Measurements from ENCODE around the gene VPS37C.

VPS37C gene

DNA sequence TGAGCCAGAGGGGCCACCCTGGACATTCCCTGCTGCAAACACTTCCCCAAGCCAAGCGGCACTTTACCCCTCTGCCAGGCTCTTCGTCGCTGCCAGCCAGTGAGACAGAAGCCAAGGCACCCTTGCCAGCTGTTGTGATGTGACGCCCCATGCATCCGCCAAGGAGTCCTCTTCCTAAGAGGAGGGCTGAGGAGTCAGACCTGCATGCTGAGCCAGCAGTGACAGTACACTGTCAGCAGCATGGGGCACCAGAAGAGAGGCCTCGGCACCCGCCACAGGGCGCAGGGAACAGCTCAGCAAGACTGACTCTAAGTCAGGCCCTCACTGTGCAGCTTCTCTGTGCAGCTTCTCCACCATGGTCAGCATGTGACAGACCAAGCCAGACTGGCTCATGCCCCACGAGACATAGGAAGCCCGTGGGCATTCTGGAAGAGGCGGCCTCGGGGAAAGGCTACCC, 26.4 kb downstream of the VPS37C start:
- in situ Hi-C loops (cut with MboI; ENCODE audit: low sequenced_read_pairs) = no loop called here

DNA sequence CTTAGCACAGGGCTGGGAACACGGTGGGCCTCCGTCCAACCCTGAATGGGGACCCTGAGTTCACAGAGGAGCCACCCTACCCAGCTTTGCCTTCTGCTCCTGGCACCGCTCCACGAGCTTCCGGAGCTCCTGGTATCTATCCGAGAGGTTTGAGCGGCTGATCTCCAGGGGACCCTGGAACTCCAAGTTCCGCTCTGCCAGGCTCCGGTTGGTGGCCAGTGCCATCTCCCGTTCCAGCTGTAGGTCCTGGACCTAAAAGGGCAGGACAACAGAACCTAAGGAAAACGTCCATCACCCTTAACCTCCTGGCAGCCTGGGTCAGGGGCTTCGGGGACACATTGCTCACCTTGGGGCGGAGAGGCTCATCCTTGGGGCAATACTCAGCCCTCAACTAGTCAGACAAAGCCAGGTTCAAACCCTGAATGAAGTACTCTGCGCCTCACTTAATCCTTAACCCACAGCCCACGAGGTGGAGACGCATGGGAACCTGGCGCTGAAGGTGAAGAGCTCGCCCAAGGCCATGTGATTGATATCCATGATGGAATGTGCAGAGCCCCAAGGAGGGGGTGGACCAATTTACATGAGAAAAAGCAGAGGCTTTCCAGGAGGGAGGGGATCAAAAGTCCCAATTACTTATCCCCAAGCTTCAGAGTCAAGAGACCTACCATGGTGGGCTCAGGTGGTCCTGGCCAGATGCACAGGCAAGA, 27.1 kb downstream of the VPS37C start:
- in situ Hi-C loops (cut with MboI; ENCODE audit: low sequenced_read_pairs) = no loop called here

DNA sequence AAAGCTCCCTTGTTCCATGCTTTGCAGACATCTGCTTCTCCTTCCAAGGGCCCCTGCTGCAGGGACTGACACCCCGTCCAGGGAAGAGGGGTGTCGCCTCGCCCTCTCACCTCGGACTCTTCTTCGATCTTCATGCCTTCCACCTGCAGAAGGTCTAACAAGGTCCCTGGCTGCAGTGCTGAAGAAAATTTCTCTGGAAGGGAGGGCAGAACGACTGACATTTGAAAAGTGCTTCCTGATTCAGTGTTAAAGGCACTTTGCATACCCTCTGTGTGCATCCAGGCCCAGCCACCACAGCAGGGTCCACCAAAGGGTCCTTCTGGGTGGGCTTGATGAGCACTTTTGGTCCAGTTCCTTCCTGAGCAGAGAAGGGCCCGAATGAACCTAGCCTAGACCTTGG, 28.1 kb downstream of the VPS37C start:
- in situ Hi-C loops (cut with MboI; ENCODE audit: low sequenced_read_pairs) = no loop called here

DNA sequence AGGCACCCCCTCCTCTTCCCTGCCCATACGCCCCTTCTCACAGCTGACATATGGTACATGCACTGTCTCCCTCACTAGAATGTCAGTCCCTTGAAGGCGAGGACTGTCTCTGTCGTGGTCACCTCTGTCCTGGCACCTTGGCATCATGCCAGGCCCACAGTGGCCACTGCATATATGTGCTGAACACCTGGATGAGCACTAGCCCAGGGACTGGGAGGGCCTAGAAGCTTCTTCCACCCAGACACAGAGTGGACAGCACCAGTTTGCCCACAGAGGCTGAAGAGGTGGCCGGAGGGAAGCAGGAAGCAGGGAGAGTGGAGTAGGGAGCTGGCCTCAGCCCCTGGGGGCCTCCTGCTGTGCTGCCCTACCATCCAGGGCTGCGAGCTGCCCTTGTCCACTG, 28.6 kb downstream of the VPS37C start:
- in situ Hi-C loops (cut with MboI; ENCODE audit: low sequenced_read_pairs) = no loop called here

DNA sequence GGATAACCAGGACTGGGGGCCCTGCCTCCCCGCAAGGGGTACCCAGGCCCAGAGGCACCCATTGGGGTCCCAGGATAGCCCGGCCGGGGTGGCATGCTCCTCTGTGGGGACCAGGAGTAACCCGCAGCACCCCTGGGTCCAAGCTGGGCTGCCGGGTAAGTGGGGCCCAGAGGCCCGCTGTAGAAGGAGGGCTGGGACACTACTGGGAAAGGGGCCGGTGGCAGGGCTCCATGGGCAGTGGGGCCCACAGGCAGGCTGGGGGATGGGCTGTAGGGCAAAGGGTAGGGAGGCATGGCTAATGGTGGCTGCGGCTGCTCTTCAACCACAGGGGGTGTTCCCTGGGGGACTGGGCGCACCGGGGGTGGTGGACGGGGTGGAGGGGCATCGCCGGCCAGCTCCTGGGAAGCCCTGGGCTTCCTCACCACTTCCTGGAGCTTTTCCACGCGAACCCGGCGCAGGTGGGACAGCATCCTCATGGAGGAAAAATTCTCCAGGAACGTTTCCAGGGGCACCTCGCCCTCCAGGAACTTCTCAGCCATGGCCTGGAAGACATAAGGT, 29.1 kb downstream of the VPS37C start:
- in situ Hi-C loops (cut with MboI; ENCODE audit: low sequenced_read_pairs) = no loop called here

DNA sequence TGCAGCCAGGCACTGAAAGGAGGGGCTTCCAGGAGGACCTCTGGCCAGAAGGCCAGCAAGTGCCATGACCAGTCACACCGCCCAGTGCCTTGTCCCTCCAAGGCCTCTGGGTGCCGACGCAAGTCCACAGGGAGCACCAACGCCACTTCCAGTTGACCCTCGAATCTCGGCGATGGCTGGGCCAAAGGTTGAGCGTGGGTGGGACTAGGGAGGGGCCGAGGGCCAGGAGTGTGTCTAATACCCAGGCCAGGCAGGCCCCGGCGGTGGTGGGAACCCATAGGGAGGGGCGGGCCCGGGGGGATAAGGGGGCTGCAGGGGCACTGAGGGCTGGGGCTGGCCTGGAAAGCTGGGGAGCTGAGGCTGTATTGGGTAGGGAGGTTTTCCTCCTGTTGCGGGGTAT, 29.6 kb downstream of the VPS37C start:
- in situ Hi-C loops (cut with MboI; ENCODE audit: low sequenced_read_pairs) = no loop called here

DNA sequence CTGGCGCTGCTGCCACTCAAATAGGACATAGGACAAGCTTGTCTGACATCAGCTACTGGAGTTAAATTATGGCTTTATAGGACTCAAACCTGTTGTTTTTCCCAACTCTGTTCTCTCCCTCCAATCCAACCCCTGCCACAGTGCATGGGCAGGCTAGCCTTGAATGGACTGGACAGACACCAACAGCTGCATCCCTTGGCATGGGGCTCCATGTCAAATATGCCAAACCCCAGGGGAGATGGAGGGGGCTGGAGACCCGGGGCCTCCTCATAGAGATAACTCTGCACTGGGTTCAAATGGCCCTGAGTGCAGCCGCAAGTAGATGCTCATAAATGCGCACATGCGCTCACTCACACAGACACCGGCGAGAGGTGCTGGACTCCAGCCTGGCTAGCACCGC, 30.0 kb downstream of the VPS37C start:
- in situ Hi-C loops (cut with MboI; ENCODE audit: low sequenced_read_pairs) = no loop called here

DNA sequence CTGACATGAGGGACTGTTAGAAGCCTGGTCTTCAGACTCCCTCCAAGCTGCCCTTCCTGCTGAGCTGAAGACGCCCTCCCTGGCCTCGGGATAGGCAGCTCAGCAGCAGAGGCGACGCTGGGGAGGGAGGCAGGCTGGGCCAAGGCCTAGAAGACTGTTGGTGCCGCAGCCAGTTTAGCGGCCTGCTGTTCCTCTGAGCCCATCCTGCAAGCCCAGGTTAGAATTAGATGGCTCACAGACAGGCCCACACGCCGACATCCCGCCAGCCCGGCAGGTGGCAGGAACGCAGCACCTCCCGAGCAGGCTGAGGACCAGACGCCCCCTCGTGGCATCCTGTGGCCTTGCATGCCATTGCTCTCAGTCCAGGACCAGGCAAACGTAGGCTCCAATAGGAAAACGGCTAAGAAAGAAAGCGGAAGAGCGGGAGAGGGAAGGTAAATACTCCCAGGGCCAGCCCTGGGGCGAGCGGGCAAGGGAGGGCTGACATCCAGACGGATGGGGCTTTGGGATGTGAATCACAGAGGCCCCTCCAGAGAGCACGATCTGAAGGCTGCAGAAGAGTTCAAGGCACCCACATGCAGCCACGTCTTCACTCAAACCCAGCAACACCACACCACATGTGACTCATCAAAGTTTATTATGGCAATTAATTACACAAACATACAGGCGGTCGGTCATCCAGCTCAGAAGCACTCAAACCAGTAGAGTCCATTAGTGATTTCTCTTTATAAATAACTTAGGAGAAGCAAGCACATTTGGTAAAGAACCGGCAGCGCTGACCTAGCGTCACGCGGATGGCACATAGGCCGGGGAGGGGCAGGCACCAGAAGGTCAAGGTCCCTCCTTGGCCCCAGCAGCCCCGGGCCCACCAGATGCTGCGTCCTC, 31.3 kb downstream of the VPS37C start:
- in situ Hi-C loops (cut with MboI; ENCODE audit: low sequenced_read_pairs) = no loop called here

DNA sequence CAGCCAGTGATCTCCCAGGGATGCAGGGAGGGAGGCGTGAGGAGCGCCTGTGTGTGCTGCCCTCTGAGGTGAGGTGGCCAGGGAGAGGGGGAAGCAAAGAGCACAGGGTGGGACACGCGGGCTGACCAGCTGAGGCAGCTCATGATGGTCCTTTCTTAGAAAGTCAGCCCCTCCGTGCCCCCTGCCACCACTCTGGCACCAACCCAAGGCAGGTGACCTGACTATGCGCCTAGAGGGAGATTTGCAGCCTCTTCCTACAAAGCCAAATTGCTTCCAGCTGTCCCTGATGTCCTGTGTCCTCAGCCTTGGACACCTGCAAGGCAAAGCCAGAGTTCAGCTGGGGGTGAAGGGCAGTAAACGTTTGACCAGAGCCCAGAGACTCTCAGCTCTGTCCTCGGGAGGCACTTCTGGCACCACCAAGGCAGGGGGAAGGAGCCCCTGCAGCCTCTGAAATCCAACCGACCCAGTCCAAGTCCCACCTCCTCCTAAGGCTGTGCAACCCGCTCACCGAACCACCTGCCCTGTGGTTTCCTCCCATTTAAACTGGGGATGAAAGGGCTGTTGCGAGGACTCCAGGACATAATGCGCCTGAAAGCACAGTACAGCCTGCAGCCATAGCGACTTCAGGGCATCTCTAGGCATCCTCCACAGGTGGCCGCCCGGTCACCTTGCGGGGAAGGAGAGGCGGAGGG, 32.1 kb downstream of the VPS37C start:
- in situ Hi-C loops (cut with MboI; ENCODE audit: low sequenced_read_pairs) = no loop called here

DNA sequence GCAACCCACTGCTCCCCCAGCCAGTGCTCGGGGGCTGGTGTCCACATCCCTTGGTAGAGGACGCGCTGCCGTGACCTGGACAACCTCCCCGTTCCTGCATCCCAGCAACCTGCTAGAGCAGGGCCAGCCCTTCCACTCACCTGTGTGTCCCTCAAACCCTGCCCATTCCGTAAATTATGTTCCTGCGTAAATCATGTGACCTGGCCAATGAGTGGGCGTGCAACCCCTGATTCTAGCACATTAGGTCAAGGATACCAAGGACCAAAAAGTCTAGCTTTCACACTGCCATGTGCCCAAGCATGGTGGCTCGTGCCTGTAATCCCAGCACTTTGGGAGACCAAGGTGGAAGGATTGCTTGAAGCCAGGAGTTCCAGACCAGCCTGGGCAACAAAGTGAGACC, 33.2 kb downstream of the VPS37C start:
- in situ Hi-C loops (cut with MboI; ENCODE audit: low sequenced_read_pairs) = no loop called here

DNA sequence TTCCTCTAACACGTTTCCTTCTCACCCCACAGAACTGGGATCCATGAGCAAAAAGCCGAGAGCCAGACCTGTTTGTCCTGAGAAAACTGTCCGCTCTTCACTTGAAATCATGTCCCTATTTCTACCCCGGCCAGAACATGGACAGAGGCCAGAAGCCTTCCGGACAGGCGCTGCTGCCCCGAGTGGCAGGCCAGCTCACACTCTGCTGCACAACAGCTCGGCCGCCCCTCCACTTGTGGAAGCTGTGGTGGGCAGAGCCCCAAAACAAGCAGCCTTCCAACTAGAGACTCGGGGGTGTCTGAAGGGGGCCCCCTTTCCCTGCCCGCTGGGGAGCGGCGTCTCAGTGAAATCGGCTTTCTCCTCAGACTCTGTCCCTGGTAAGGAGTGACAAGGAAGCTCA, 35.0 kb downstream of the VPS37C start:
- in situ Hi-C loops (cut with MboI; ENCODE audit: low sequenced_read_pairs) = no loop called here

DNA sequence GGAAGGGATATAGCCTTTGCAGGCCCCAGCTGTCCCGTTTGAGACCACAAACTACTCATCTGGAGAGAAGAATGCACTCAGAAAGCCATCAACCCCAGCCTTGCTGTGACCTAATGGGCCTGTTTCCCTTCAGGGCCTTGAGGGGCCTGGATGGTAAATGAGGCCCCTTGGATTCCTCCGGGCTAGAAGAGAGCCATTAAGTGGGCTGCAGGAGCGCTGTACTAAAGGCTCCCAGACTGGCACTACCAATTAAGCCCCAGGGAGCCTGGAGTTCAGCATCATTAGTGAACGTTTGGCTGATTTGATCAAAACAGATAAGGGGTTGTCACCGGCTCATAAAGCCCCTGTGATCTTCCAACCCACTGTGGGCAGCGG, 35.9 kb downstream of the VPS37C start:
- in situ Hi-C loops (cut with MboI; ENCODE audit: low sequenced_read_pairs) = no loop called here

DNA sequence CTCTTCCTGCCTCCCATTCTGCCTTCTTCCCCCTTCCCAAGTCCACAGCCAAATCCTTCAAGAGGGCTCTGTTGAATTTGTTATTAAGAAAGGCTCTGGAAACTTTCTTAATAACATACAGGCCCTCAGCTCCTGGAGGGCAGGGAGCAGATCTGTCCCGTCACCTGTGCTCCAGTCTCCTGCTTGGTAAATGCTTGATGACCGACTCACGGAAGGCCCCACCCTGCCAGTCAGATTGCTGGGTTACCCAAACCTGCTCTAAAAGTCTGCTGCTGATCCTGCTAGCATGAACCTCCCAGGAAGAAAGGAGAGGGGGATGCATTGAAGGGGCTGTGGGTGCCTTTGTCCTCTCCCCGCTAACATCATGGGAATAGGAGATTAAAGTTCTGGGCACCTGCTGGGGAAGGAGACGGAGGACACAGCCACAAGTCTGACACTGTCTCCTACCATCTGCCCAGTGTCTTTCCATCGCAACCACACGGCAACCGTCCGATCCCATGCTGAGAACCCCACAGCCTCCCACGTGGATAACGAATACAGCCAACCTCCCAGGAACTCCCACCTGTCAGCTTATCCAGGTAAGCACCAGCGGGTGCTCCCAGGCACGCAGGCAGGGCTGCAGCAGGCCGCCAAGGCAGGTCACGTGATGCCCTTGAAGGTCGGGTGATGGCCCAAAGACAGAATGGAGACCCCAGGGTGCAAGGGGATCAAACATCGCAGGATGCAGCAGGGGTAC, 36.5 kb downstream of the VPS37C start:
- in situ Hi-C loops (cut with MboI; ENCODE audit: low sequenced_read_pairs) = no loop called here

DNA sequence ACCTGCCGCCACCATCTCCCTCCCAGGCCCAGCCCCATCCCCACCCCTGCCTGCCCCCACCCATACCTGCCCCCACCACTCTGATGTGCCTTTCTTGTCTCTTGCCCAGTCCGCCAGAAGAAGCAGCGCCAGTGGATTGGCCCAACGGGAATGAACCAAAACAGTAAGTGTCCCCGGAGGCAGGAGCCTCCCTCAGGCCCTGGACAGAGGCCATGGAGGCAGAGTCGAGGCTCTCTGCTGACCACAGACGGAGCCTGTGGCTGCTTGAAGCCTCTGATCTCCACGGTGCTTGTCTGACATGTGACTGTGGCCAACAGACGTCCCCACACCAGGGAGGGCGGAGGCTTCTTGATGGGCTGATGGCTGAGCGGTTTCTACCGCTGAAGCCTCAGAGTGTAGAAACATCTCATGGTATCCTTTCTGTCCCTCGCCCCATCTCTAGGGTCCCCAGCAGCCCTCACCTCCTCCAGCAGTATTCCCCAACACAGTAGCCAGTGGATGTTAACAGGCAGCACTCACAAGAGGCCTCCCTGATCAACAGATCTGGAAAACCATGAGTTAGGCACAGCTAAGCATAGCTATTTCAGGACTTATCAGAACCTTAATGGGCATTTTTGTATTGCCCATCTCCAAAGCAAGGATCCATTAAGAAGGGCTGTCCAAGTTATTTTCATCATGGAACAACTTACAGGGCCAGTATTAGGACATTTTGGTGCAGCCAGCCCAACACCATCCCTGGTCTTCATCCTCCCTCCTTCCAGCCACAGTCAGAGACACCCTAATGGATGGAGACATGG, 37.3 kb downstream of the VPS37C start:
- in situ Hi-C loops (cut with MboI; ENCODE audit: low sequenced_read_pairs) = no loop called here

DNA sequence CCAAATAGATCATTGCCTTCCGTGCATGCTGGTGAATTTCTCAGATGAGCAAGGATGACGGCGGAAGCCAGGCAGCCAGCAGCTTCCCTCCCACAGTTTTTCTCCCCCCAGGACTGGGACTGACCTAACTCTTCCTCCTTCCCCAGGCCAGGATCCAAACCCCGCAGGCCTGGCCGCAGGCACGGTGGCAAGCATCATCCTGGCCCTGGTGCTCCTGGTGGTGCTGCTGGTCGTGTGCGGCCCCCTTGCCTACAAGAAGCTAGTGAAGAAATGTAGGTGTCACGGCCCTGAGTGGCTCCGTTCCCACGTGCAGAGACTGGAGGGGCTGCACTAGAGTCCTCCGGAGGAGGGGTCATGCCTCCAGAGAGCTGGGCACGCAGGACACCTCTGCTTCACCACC, 38.5 kb downstream of the VPS37C start:
- in situ Hi-C loops (cut with MboI; ENCODE audit: low sequenced_read_pairs) = no loop called here

DNA sequence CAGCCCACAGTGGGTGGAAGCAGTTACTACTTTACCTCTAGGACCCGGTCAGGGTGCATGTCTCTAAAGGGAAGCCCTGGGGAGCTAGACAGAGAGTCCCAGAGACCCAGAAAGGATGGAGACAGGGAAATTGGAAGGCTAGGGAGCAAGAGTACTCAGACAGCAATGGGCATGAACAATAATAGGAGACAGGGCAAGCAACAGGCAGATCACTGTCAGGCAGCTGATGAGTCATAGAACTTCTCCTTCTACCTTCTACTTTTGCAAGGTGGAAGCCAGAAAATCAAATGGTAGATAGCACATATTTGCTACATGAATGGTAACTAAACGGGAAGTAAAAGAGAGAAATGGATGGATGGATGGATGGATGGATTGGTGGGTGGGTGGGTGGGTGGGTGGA, 39.3 kb downstream of the VPS37C start:
- in situ Hi-C loops (cut with MboI; ENCODE audit: low sequenced_read_pairs) = no loop called here

DNA sequence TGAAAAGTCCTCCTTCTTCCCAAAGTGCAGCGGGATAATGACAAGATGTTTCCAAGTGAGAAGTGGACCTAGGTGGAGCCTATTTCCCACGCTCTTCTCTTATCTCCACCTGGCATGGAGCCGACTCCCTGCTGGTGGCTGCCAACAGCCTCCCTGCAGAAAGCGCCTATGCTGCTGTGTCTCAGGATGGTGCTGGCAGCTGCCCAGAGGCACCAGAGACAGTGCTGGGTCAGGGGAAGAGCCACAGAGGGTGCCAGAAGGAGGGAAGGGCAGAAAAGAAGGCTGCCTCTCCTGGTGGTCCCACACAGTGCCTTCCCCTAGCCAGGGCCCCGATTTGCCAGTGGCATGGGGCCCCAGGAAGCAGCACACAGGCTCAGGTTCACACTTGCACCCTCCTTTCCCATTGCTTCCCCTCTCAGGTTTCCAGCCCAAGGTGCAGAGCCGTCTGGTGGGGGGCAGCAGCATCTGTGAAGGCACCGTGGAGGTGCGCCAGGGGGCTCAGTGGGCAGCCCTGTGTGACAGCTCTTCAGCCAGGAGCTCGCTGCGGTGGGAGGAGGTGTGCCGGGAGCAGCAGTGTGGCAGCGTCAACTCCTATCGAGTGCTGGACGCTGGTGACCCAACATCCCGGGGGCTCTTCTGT, 39.9 kb downstream of the VPS37C start:
- in situ Hi-C loops (cut with MboI; ENCODE audit: low sequenced_read_pairs) = no loop called here

DNA sequence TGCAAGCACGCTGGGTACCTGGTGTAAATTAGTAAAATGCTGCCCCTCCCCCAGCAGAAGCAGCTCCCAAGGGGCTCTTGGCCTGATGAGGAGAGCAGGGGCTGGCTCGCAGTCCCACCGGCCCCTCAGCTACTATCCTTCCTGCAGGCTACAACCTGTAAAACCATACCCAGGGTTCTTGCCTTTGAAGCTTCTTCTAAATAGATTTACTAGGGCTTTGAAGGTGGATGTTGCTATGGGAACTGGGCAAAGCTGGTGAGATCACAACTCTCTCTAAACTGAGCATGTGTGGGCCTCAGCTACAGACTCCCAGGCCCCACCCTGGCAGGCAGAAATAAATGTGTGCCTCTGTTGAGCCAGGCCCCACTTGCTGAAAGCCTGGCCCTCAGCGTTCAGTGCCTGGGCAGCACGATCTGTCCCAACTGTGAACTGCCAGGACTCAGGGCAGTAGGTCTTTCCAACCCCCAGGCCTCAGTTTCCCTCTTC, 40.5 kb downstream of the VPS37C start:
- in situ Hi-C loops (cut with MboI; ENCODE audit: low sequenced_read_pairs) = no loop called here

DNA sequence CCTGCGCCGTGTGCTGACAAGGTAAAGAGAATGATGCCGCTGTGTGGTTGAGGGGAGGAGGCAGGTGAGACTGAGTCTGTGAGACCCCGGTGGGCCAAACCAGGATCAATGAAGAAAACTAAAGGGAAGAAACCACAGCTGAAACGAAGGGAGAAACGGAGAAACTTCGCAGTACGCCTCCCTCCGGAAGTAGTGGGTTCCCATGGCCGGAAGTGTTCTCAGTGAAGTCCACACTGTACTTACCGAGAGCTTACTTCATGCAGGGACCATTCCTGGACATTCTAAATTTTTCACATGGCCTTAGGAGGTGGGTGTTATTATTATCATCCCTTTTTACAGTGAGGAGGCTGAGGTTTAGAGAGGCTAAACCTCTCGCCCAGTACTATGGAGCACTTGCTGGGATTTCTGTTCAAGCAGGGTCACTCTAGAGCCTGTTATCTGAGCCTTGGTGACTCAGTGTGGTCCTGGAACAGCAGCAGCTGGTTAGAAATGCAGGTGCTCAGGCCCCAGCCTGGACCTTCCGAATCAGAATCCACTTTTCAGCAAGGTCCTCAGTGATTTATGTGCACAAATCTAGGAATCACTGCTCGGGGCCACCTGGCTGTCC, 41.0 kb downstream of the VPS37C start:
- in situ Hi-C loops (cut with MboI; ENCODE audit: low sequenced_read_pairs) = no loop called here
